Stomach (tissue), 9 donors: ENCODE measurements around the gene HAAO. TPM values are rescaled to one million over a fixed set of nuclear protein-coding genes. Genes with fewer than 3 reads are reported as not detected.

Source experiments
- DNase-seq, 2 donors: peaks; one replicate each; pipeline versions ENCODE4 v3.0.0 to v3.0.0-alpha.2; 2013 to 2019
- H3K27ac ChIP-seq, 5 donors: fragments of 200-600 bp in 4 of 5; sonication (generic) in 4 of 5; one replicate each; pipeline ENCODE4 v1.5.1; 2013 to 2019; ENCODE audit warnings: mild to moderate bottlenecking in 1 of 5, moderate library complexity in 1 of 5
- H3K27me3 ChIP-seq, 3 donors: fragments of 200-600 bp; sonication (generic); one replicate each; pipeline ENCODE4 v1.5.1; 2017 to 2019; ENCODE audit warnings: mixed run types in 1 of 3
- H3K36me3 ChIP-seq, 4 donors: fragments of 200-600 bp; sonication (generic); 1 replicate in 3 of 4; 2 replicates in 1 of 4; pipeline ENCODE4 v1.5.1; 2016 to 2019
- H3K4me1 ChIP-seq, 4 donors: fragments of 200-600 bp; sonication (generic); one replicate each; pipeline ENCODE4 v1.5.1; 2016 to 2019
- H3K4me3 ChIP-seq, 4 donors: fragments of 200-600 bp; sonication (generic) in 3 of 4; one replicate each; pipeline ENCODE4 v1.5.1; 2016 to 2019; ENCODE audit warnings: mild to moderate bottlenecking in 1 of 4
- H3K9me3 ChIP-seq, 4 donors: fragments of 200-600 bp; sonication (generic); one replicate each; pipeline ENCODE4 v1.5.1; 2016 to 2019
- CTCF ChIP-seq, 7 experiments: fragments of 450-650 bp in 4 of 7; fragments of 200-600 bp in 3 of 7; sonication (generic) in 3 of 7; IDR thresholded peaks; one replicate each; pipeline ENCODE4 v1.5.1; 2016 to 2019; ENCODE audit warnings: antibody characterized with exemption in 7 of 7, control low read depth in 2 of 7, mild to moderate bottlenecking in 1 of 7
- EP300 ChIP-seq: sonication (generic); formaldehyde crosslinking; IDR thresholded peaks from one replicate; pipeline ENCODE4 v1.6.1; 2017; ENCODE audit warnings: antibody characterized with exemption
- POLR2A ChIP-seq, 4 donors: fragments of 450-650 bp; IDR thresholded peaks; one replicate each; pipeline ENCODE4 v1.6.1; 2016; ENCODE audit warnings: antibody characterized with exemption in 4 of 4, control low read depth in 2 of 4, mild to moderate bottlenecking in 1 of 4, moderate library complexity in 1 of 4
- POLR2AphosphoS5 ChIP-seq, 3 donors: sonication (generic); formaldehyde crosslinking; IDR thresholded peaks; one replicate each; pipeline ENCODE4 v1.6.1; 2016; ENCODE audit warnings: antibody characterized with exemption in 3 of 3
- WGBS, 5 donors: extraction: QIAGEN DNeasy Blood & Tissue Kit in 3 of 5; methylation state at CpG; one replicate each; pipeline versions ENCODE4 v1.1.5 to v1.1.7; 2013 to 2018; 5-methylcytosine and 5-hydroxymethylcytosine counted together
- intact Hi-C: fragments of 100-400 bp; cut with DNase I; formaldehyde crosslinking; loops from one replicate; pipeline ENCODE4 v1.15.1; 2023; ENCODE audit warnings: low total_unique reads
- polyA plus RNA-seq, 3 donors: library from polyadenylated mRNA; stranded (reverse); fragments of 200-250 nt; gene quantifications; one replicate each; pipeline ENCODE4 v1.2.3, GENCODE V29; 2013
- total RNA-seq, 5 donors: library from RNA; depleted of rRNA; stranded (reverse); fragments of >200 nt; gene quantifications; one replicate each; pipeline versions ENCODE4 v1.1.0 to v1.2.3, GENCODE V29; 2014 to 2016
- donor health status: healthy with polysubstance abuse.
- donor health status: Bipolar disorder and iron deficiency.
- donor health status: healthy.

The HAAO gene
- total and polyA plus RNA-seq, 8 donors, result 0.89 to 23.5 (median 12.7) TPM; not detected in 2

GRCh38 chr2:42761554-42761953 lies 30.8 kb downstream of the HAAO start:
- peaks cover 0 to 11% (median 2%) of the 10 kb centered on the region in 4 donors for H3K36me3 ChIP-seq
- no peak for TF ChIP-seq CTCF (IDR thresholded peaks at IDR 0.05)
- no peaks in the 10 kb centered on the region for H3K9me3 ChIP-seq
- H3K4me1 ChIP-seq, result no peaks in the 10 kb centered on the region
- H3K4me3 ChIP-seq, result no peak overlapping the region
- intact Hi-C loops, result no loop called here
- H3K27ac ChIP-seq, result no peak overlapping the region
- DNase-seq, result no peak
- 75 to 93% (median 91%) methylated on average over 9 of the region's 9 CpGs for WGBS, 5 donors
- no peaks in the 10 kb centered on the region for H3K27me3 ChIP-seq

GRCh38 chr2:42758751-42759150 lies 33.6 kb downstream of the HAAO start:
- H3K27ac ChIP-seq, result no peak overlapping the region
- WGBS, 5 donors, result 93 to 98% (median 95%) methylated on average over 1 of the region's 1 CpG
- H3K36me3 ChIP-seq, result peaks cover 0 to 34% (median 17%) of the 10 kb centered on the region in 4 donors
- TF ChIP-seq CTCF (IDR thresholded peaks at IDR 0.05) (no peak), POLR2A (IDR thresholded peaks at IDR 0.05) (no peak)
- no peaks in the 10 kb centered on the region for H3K9me3 ChIP-seq
- DNase-seq, result no peak
- no peaks in the 10 kb centered on the region for H3K27me3 ChIP-seq
- H3K4me3 ChIP-seq, result no peak overlapping the region
- H3K4me1 ChIP-seq, result peaks cover 0 to 10% (median 0%) of the 10 kb centered on the region in 4 donors
- intact Hi-C loops, result no loop called here

- H3K27ac ChIP-seq, result no peak overlapping the region
- no peaks in the 10 kb centered on the region for H3K27me3 ChIP-seq
- no peak overlapping the region for H3K4me3 ChIP-seq
- H3K4me1 ChIP-seq, result peaks cover 0 to 14% (median 2%) of the 10 kb centered on the region in 4 donors
- DNase-seq, result no peak
- TF ChIP-seq EP300, result no peak
- WGBS, 5 donors, result 81 to 92% (median 88%) methylated on average over 4 of the region's 4 CpGs
- H3K9me3 ChIP-seq, result no peaks in the 10 kb centered on the region
- intact Hi-C loops, result no loop called here
- H3K36me3 ChIP-seq, result peaks cover 0 to 37% (median 21%) of the 10 kb centered on the region in 4 donors
Observed at GRCh38 chr2:42757981-42758740, 34.2 kb downstream of the HAAO start.

GRCh38 chr2:42756966-42757513 lies 35.3 kb downstream of the HAAO start:
- Histone ChIP-seq H3K36me3 (peaks cover 0 to 36% (median 22%) of the 10 kb centered on the region in 4 donors), H3K9me3 (no peaks in the 10 kb centered on the region), H3K4me3 (no peak overlapping the region), H3K4me1 (peaks cover 0 to 14% (median 2%) of the 10 kb centered on the region in 4 donors), H3K27ac (no peak overlapping the region), H3K27me3 (no peaks in the 10 kb centered on the region)
- no peak for DNase-seq
- intact Hi-C loops, result no loop called here
- TF ChIP-seq EP300 (no peak), POLR2A (IDR thresholded peaks at IDR 0.05) (no peak), POLR2AphosphoS5 (IDR thresholded peaks at IDR 0.05) (no peak), CTCF (IDR thresholded peaks at IDR 0.05) (no peak)
- WGBS, 5 donors, result 84 to 99% (median 91%) methylated on average over 5 to 6 of the region's 6 CpGs

GRCh38 chr2:42756150-42756775 lies 36.1 kb downstream of the HAAO start:
- intact Hi-C loops, result no loop called here
- no peak overlapping the region for H3K4me3 ChIP-seq
- 77 to 83% (median 80%) methylated on average over 5 to 10 of the region's 10 CpGs for WGBS, 5 donors
- H3K27me3 ChIP-seq, result no peaks in the 10 kb centered on the region
- H3K27ac ChIP-seq, result no peak overlapping the region
- no peak for TF ChIP-seq POLR2A (IDR thresholded peaks at IDR 0.05)
- no peak for TF ChIP-seq CTCF (IDR thresholded peaks at IDR 0.05)
- TF ChIP-seq EP300, result no peak
- TF ChIP-seq POLR2AphosphoS5 (IDR thresholded peaks at IDR 0.05), result no peak
- H3K4me1 ChIP-seq, result peaks cover 0 to 14% (median 2%) of the 10 kb centered on the region in 4 donors
- DNase-seq, result no peak
- H3K36me3 ChIP-seq, result peaks cover 0 to 43% (median 22%) of the 10 kb centered on the region in 4 donors
- H3K9me3 ChIP-seq, result no peaks in the 10 kb centered on the region
